GM23338 (cell line): ENCODE measurements around the gene ANTXR1. TPM values are rescaled to one million over a fixed set of nuclear protein-coding genes. Genes with fewer than 3 reads are reported as not detected.

Experiments
- ATAC-seq: fragments of 200-7000 bp; cut with Tn5 transposase; 3 replicates; pipeline ENCODE4 v1.9.1; 2020
- DNase-seq: peaks from one replicate; pipeline ENCODE4 v3.0.0-alpha.2; 2015; ENCODE audit warnings: low spot score
- H2AFZ ChIP-seq: fragments of 200-600 bp; sonication (generic); 2 replicates; pipeline ENCODE4 v1.8.0; 2016; ENCODE audit warnings: antibody characterized with exemption, mild to moderate bottlenecking, moderate library complexity
- H3F3A ChIP-seq: fragments of 200-600 bp; sonication (generic); replicated peaks from 2 replicates; pipeline ENCODE4 v1.8.0; 2017; ENCODE audit warnings: antibody characterized with exemption, mixed run types, low read depth
- H3K27ac ChIP-seq: fragments of 200-600 bp; sonication (generic); 2 replicates; pipeline ENCODE4 v1.6.1; 2016; ENCODE audit warnings: low read depth
- H3K27me3 ChIP-seq: fragments of 200-600 bp; sonication (generic); 2 replicates; pipeline ENCODE4 v1.8.0; 2016; ENCODE audit warnings: mild to moderate bottlenecking, mixed run types, moderate library complexity; ENCODE audit not compliant: insufficient read depth
- H3K36me3 ChIP-seq: fragments of 200-600 bp; sonication (generic); 2 replicates; pipeline ENCODE4 v1.8.0; 2016; ENCODE audit warnings: mild to moderate bottlenecking; ENCODE audit not compliant: insufficient read depth
- H3K4me1 ChIP-seq: fragments of 200-600 bp; sonication (generic); 2 replicates; pipeline ENCODE4 v1.8.0; 2016; ENCODE audit warnings: mild to moderate bottlenecking, moderate library complexity; ENCODE audit not compliant: insufficient read depth
- H3K4me2 ChIP-seq: fragments of 200-600 bp; sonication (generic); 2 replicates; pipeline ENCODE4 v1.7.1; 2017; ENCODE audit warnings: mixed run types
- H3K4me3 ChIP-seq: fragments of 200-600 bp; sonication (generic); 2 replicates; pipeline ENCODE4 v1.6.1; 2016; ENCODE audit warnings: mixed run types
- H3K79me2 ChIP-seq: fragments of 200-600 bp; sonication (generic); replicated peaks from 2 replicates; pipeline ENCODE4 v1.8.0; 2017; ENCODE audit warnings: mild to moderate bottlenecking; ENCODE audit not compliant: insufficient read depth
- H3K9me2 ChIP-seq: fragments of 200-600 bp; sonication (generic); 2 replicates; pipeline ENCODE4 v1.8.0; 2017; ENCODE audit not compliant: insufficient read depth
- H4K20me1 ChIP-seq: fragments of 200-600 bp; sonication (generic); replicated peaks from 2 replicates; pipeline ENCODE4 v1.8.0; 2017; ENCODE audit warnings: mild to moderate bottlenecking; ENCODE audit not compliant: insufficient read depth
- H3K27ac Mint-ChIP-seq: 2 replicates; pipeline ENCODE4 v1.8.0; 2020; ENCODE audit warnings: inconsistent platforms, mild to moderate bottlenecking, moderate library complexity, mixed read lengths
- H3K27me3 Mint-ChIP-seq: 3 replicates; pipeline ENCODE4 v1.8.0; 2022; ENCODE audit warnings: low read depth, mild to moderate bottlenecking, moderate library complexity, mixed read lengths, inconsistent platforms; ENCODE audit not compliant: insufficient read depth, poor library complexity
- H3K36me3 Mint-ChIP-seq: 3 replicates; pipeline ENCODE4 v1.8.0; 2021; ENCODE audit warnings: low read depth, mild to moderate bottlenecking, inconsistent platforms, moderate library complexity, mixed read lengths
- H3K4me1 Mint-ChIP-seq: 3 replicates; pipeline ENCODE4 v1.8.0; 2020; ENCODE audit warnings: mild to moderate bottlenecking, inconsistent platforms, mixed read lengths
- H3K4me3 Mint-ChIP-seq: 3 replicates; pipeline ENCODE4 v1.8.0; 2021; ENCODE audit warnings: moderate library complexity, mild to moderate bottlenecking, inconsistent platforms, mixed read lengths
- H3K9me3 Mint-ChIP-seq: 3 replicates; pipeline ENCODE4 v1.8.0; 2020; ENCODE audit warnings: moderate library complexity, mild to moderate bottlenecking, inconsistent platforms, mixed read lengths
- CREB1 ChIP-seq: fragments of 250-450 bp; sonication (Bioruptor Pico); IDR thresholded peaks from 2 replicates; pipeline ENCODE4 v1.5.0; 2020; ENCODE audit warnings: low read depth, mild to moderate bottlenecking, moderate library complexity
- CTCF ChIP-seq, 2 experiments: fragments of 200-600 bp in 1 of 2; sonication (generic) in 1 of 2; conservative IDR thresholded peaks; 2 replicates each; pipeline versions ENCODE4 v1.5.1 to v1.6.1; 2016 to 2017; ENCODE audit warnings: antibody characterized with exemption in 2 of 2, low read depth in 2 of 2, mild to moderate bottlenecking in 2 of 2, moderate library complexity in 1 of 2
- EZH2 ChIP-seq: fragments of 200-600 bp; sonication (generic); IDR thresholded peaks from one replicate; pipeline ENCODE4 v1.8.0; 2017; ENCODE audit warnings: antibody characterized with exemption, mild to moderate bottlenecking, low read depth; ENCODE audit not compliant: unreplicated experiment
- EZH2phosphoT487 ChIP-seq: fragments of 200-600 bp; sonication (generic); IDR thresholded peaks from one replicate; pipeline ENCODE4 v1.8.1; 2018; ENCODE audit warnings: antibody characterized with exemption; ENCODE audit not compliant: unreplicated experiment
- NANOG ChIP-seq: IDR thresholded peaks from 2 replicates; pipeline ENCODE4 v1.6.1; 2016; ENCODE audit warnings: antibody characterized with exemption, borderline replicate concordance
- ZNF462 ChIP-seq: fragments of 250-450 bp; sonication (Bioruptor Pico); IDR thresholded peaks from 2 replicates; pipeline ENCODE4 v1.5.0; 2020; ENCODE audit warnings: mild to moderate bottlenecking, moderate library complexity
- polyA plus RNA-seq: library from polyadenylated mRNA; unstranded; fragments of >200 nt; fragmentation: Nextera tagmentation; extraction: Ambion mirVana; gene quantifications from 2 replicates; pipeline ENCODE4 v1.2.1, GENCODE V29; 2016
- total RNA-seq: library from RNA; depleted of rRNA; stranded (reverse); fragments of >200 nt; shearing (Covaris generic); gene quantifications from 2 replicates; pipeline ENCODE4 v1.2.3, GENCODE V29; 2014

Gene ANTXR1
- total and polyA plus RNA-seq, 2 experiments from 2014 or later = 16.1 to 23.1 TPM

GRCh38 chr2:69041214-69041613 lies 28.2 kb downstream of the ANTXR1 start (continued):
- TF ChIP-seq ZNF462 (CRISPR knock-in tag) (no peak), NANOG (no peak)

- Histone ChIP-seq H3F3A (no peaks in the 10 kb centered on the region), H3K4me3 (no peak overlapping the region), H3K4me1 (peaks cover 9% of the 10 kb centered on the region; the same call in 1 of the 2 replicates), H4K20me1 (no peaks in the 10 kb centered on the region; the same call in none of the 2 replicates), H3K79me2 (no peaks in the 10 kb centered on the region), H2AFZ (no peak overlapping the region), H3K27me3 (no peaks in the 10 kb centered on the region), H3K36me3 (peaks cover 3% of the 10 kb centered on the region; the same call in 1 of the 2 replicates), H3K27ac (no peak overlapping the region), H3K4me2 (no peak overlapping the region), H3K9me2 (no peaks in the 10 kb centered on the region)
- no peaks in the 10 kb centered on the region for H3K9me3 Mint-ChIP-seq
- H3K27ac Mint-ChIP-seq = no peak overlapping the region
- peaks cover 5% of the 10 kb centered on the region for H3K36me3 Mint-ChIP-seq
- no peak overlapping the region for H3K4me3 Mint-ChIP-seq
- no peak for DNase-seq
- H3K4me1 Mint-ChIP-seq = peaks cover 6% of the 10 kb centered on the region
- no peak for ATAC-seq
- H3K27me3 Mint-ChIP-seq = no peaks in the 10 kb centered on the region
- TF ChIP-seq CTCF (conservative IDR thresholded peaks at IDR 0.05; ENCODE audit: low read depth in 2 of 2) = no peak
- TF ChIP-seq EZH2phosphoT487 = no peak
- TF ChIP-seq ZNF462 (CRISPR knock-in tag) = no peak
- TF ChIP-seq NANOG = no peak
- TF ChIP-seq EZH2 = no peak
- TF ChIP-seq CREB1 = no peak
These were observed 30.9 kb downstream of the ANTXR1 start for GRCh38 chr2:69043736-69044400.
